Hepatic stellate cell (primary cell): ENCODE measurements around the gene PNMT.

Source experiments
- DNase-seq: peaks from one replicate; pipeline ENCODE4 v3.0.0; 2011; ENCODE audit warnings: low spot score

PNMT gene

GRCh38 chr17:39669897-39670735, 1.9 kb downstream of the PNMT start:
- no peak for DNase-seq

- DNase-seq: no peak
Measured at GRCh38 chr17:39670746-39671145, 2.5 kb downstream of the PNMT start.

- peak; percentile 81 for DNase-seq
Measured at GRCh38 chr17:39671651-39672521, 3.6 kb downstream of the PNMT start.

- no peak for DNase-seq
Measured at GRCh38 chr17:39672522-39673334, 4.5 kb downstream of the PNMT start.

- no peak for DNase-seq
Measured at GRCh38 chr17:39673335-39674081, 5.3 kb downstream of the PNMT start.

GRCh38 chr17:39674179-39674578, 5.9 kb downstream of the PNMT start:
- no peak for DNase-seq

- no peak for DNase-seq
Measured at GRCh38 chr17:39674702-39675389, 6.6 kb downstream of the PNMT start.

GRCh38 chr17:39675390-39676082, 7.3 kb downstream of the PNMT start:
- DNase-seq: no peak

GRCh38 chr17:39676198-39676819, 8.1 kb downstream of the PNMT start:
- DNase-seq: no peak

GRCh38 chr17:39677072-39677471, 8.8 kb downstream of the PNMT start:
- no peak for DNase-seq

- no peak for DNase-seq
Measured at GRCh38 chr17:39677542-39678339, 9.5 kb downstream of the PNMT start.

- DNase-seq: no peak
Measured at GRCh38 chr17:39678340-39679116, 10.3 kb downstream of the PNMT start.

GRCh38 chr17:39679521-39680192, 11.4 kb downstream of the PNMT start:
- no peak for DNase-seq

GRCh38 chr17:39683295-39683939, 15.2 kb downstream of the PNMT start:
- no peak for DNase-seq

- DNase-seq: no peak
Measured at GRCh38 chr17:39684369-39685192, 16.3 kb downstream of the PNMT start.

GRCh38 chr17:39687101-39687545, 18.9 kb downstream of the PNMT start:
- no peak for DNase-seq
